ENCODE data around the gene CFI.

CFI gene

GRCh38 chr4:109733728-109734127 lies 68.1 kb downstream of the CFI start:
- 0 out of 2 replicates have a peak, but pooled peaks cover 4% of the 10 kb centered on the region for H3F3A ChIP-seq (ENCODE audit: low read depth)
- no peak overlapping the region for H2AFZ ChIP-seq (ENCODE audit: low read length)
- no peak overlapping the region for H3K9ac ChIP-seq (ENCODE audit: low read depth, low read length, poor library complexity, severe bottlenecking)
- peaks cover 7% of the 10 kb centered on the region; the same call in 1 of the 2 replicates for H3K79me2 ChIP-seq (ENCODE audit: insufficient read depth, low read length)
- H3K4me1 ChIP-seq (ENCODE audit: insufficient read depth, low read length, poor library complexity, severe bottlenecking), result peaks cover 11% of the 10 kb centered on the region
- no peaks in the 10 kb centered on the region for H3K27me3 ChIP-seq (ENCODE audit: insufficient read depth, low read length, poor library complexity, severe bottlenecking)
- no peak overlapping the region for H3K4me2 ChIP-seq (ENCODE audit: low read depth, low read length, poor library complexity, severe bottlenecking)
- no peaks in the 10 kb centered on the region for H3K36me3 ChIP-seq (ENCODE audit: insufficient read depth, low read length)
- TF ChIP-seq EZH2phosphoT487 (IDR thresholded peaks at IDR 0.05; ENCODE audit: borderline replicate concordance) (no peak), CTCF (conservative IDR thresholded peaks at IDR 0.05; ENCODE audit: low read length) (no peak)
- H4K20me1 ChIP-seq (ENCODE audit: insufficient read depth, low read length, poor library complexity, severe bottlenecking), result no peaks in the 10 kb centered on the region
- H3K9me3 ChIP-seq (ENCODE audit: insufficient read depth, low read depth, low read length), result no peaks in the 10 kb centered on the region
- H3K4me3 ChIP-seq (ENCODE audit: low read length, poor library complexity, severe bottlenecking), result no peak overlapping the region
- no peaks in the 10 kb centered on the region for H3K9me2 ChIP-seq (replicated peaks; ENCODE audit: low read depth, low read length)

- Histone ChIP-seq H4K20me1 (ENCODE audit: insufficient read depth, low read length, poor library complexity, severe bottlenecking) (no peaks in the 10 kb centered on the region), H3K4me3 (ENCODE audit: low read length, poor library complexity, severe bottlenecking) (peak overlapping the region; percentile 77), H3K36me3 (ENCODE audit: insufficient read depth, low read length) (no peaks in the 10 kb centered on the region), H3K9ac (ENCODE audit: low read depth, low read length, poor library complexity, severe bottlenecking) (peak overlapping the region; percentile 63), H3K4me2 (ENCODE audit: low read depth, low read length, poor library complexity, severe bottlenecking) (peak overlapping the region; percentile 69), H3K4me1 (ENCODE audit: insufficient read depth, low read length, poor library complexity, severe bottlenecking) (peaks cover 30% of the 10 kb centered on the region), H3K79me2 (ENCODE audit: insufficient read depth, low read length) (peaks cover 20% of the 10 kb centered on the region; the same call in 1 of the 2 replicates), H3F3A (ENCODE audit: low read depth) (0 out of 2 replicates have a peak, but pooled peaks cover 4% of the 10 kb centered on the region), H3K9me3 (ENCODE audit: insufficient read depth, low read depth, low read length) (no peaks in the 10 kb centered on the region), H3K9me2 (replicated peaks; ENCODE audit: low read depth, low read length) (no peaks in the 10 kb centered on the region), H2AFZ (ENCODE audit: low read length) (peak overlapping the region; percentile 97), H3K27me3 (ENCODE audit: insufficient read depth, low read length, poor library complexity, severe bottlenecking) (no peaks in the 10 kb centered on the region)
- TF ChIP-seq CTCF (conservative IDR thresholded peaks at IDR 0.05; ENCODE audit: low read length) (no peak), EZH2phosphoT487 (IDR thresholded peaks at IDR 0.05; ENCODE audit: borderline replicate concordance) (no peak)
These were observed 70.9 kb downstream of the CFI start for GRCh38 chr4:109730619-109731545.

DNA sequence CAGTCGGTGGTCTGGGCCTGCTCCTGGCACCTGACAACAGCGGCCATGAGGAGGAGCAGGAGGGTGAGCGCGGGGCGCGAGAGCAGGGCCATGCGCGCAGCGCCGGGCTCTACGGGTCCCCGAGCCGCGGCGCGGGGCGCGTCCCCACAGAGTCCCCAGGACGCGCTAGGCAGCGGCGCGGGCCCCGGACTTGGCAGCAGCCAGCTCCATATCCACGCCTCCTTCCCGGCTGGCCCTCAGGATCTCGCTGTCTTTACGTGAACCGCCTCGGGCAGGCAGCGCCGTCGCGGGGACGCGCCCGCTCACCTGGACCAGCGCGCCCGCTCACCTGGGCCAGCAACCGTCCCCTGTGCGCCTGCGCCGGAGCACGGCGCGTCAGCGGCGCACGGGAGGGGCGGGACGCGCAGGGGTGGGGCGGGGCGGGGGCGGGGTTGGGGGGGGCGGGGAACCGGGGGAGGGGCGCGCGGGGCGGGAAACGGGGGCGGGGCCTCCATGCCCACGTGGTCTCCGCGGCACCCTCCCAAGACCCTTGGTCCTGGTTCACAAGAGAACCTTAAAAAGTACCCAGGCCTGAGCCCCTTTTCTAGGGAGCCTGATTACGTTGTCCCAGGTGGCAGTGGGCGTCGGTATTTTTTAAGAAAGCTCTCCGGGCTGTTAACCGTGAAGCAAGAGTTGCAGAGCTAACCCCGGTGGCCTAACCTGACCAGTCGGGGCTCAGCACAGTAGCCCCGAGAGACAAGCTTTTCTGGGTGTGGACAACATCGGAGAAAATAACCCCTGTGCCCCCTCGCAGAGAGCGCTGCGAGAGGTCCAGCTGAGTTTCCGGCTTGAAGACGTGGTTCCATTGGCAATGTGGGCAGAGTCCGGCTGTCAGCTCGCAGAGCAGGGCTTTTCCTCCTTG lies 71.8 kb downstream of the CFI start, which contains the start of gene PLA2G12A:
PLA2G12A (minus strand) TSS at position 353 of the 901 bp plus-strand sequence; CDS start at position 92, 261 bp downstream.
- Histone ChIP-seq H2AFZ (ENCODE audit: low read length) (peak within 1 kb of the TSS; percentile 97), H3K79me2 (ENCODE audit: insufficient read depth, low read length) (peaks cover 20% of the 10 kb centered on the region; the same call in 1 of the 2 replicates), H3K4me1 (ENCODE audit: insufficient read depth, low read length, poor library complexity, severe bottlenecking) (peaks cover 36% of the 10 kb centered on the region), H3K36me3 (ENCODE audit: insufficient read depth, low read length) (no peaks in the 10 kb centered on the region), H3K4me2 (ENCODE audit: low read depth, low read length, poor library complexity, severe bottlenecking) (peak within 1 kb of the TSS; percentile 97), H3K9me3 (ENCODE audit: insufficient read depth, low read depth, low read length) (no peaks in the 10 kb centered on the region), H3F3A (ENCODE audit: low read depth) (0 out of 2 replicates have a peak, but pooled peaks cover 4% of the 10 kb centered on the region), H3K27me3 (ENCODE audit: insufficient read depth, low read length, poor library complexity, severe bottlenecking) (no peaks in the 10 kb centered on the region), H3K9ac (ENCODE audit: low read depth, low read length, poor library complexity, severe bottlenecking) (peak within 1 kb of the TSS; percentile 75), H3K4me3 (ENCODE audit: low read length, poor library complexity, severe bottlenecking) (peak within 1 kb of the TSS; percentile 86), H4K20me1 (ENCODE audit: insufficient read depth, low read length, poor library complexity, severe bottlenecking) (no peaks in the 10 kb centered on the region), H3K9me2 (replicated peaks; ENCODE audit: low read depth, low read length) (no peaks in the 10 kb centered on the region)
- TF ChIP-seq EZH2phosphoT487 (IDR thresholded peaks at IDR 0.05; ENCODE audit: borderline replicate concordance), result no peak
- no peak for TF ChIP-seq CTCF (conservative IDR thresholded peaks at IDR 0.05; ENCODE audit: low read length)

Measured in Loucy (cell line).